Fibroblast of lung (primary cell): ENCODE results near the gene CDKN2B-AS1. TPM values are rescaled to one million over a fixed set of nuclear protein-coding genes. Genes with fewer than 3 reads are reported as not detected.

Experiments used
- DNase-seq, 2 donors: peaks; one replicate each; pipeline versions ENCODE4 v3.0.0 to v3.0.0-alpha.2; 2010; ENCODE audit warnings: low read depth in 2 of 2
- H2AFZ ChIP-seq: 2 replicates; pipeline ENCODE4 v1.5.1; 2012; ENCODE audit warnings: low read length, control low read depth, inconsistent platforms
- H3K27ac ChIP-seq: 2 replicates; pipeline ENCODE4 v1.5.1; 2011; ENCODE audit warnings: low read length, control low read depth; ENCODE audit not compliant: insufficient read depth
- H3K27me3 ChIP-seq: 2 replicates; pipeline ENCODE4 v1.5.1; 2011; ENCODE audit warnings: mild to moderate bottlenecking, low read length; ENCODE audit not compliant: control insufficient read depth, insufficient read depth
- H3K36me3 ChIP-seq: 2 replicates; pipeline ENCODE4 v1.5.1; 2011; ENCODE audit warnings: low read length; ENCODE audit not compliant: control insufficient read depth, insufficient read depth
- H3K4me1 ChIP-seq: 2 replicates; pipeline ENCODE4 v1.5.1; 2011; ENCODE audit warnings: low read length; ENCODE audit not compliant: control insufficient read depth, insufficient read depth; ENCODE audit errors: extremely low read depth
- H3K4me2 ChIP-seq: 2 replicates; pipeline ENCODE4 v1.5.1; 2011; ENCODE audit warnings: low read length, control low read depth; ENCODE audit not compliant: insufficient read depth; ENCODE audit errors: extremely low read depth
- H3K4me3 ChIP-seq, 4 experiments: fragments of 200-600 bp in 1 of 4; sonication (generic) in 1 of 4; replicated peaks in 1 of 4; 2 replicates each; pipeline ENCODE4 v1.5.1; 2011 to 2016; ENCODE audit warnings: low read length in 4 of 4, low read depth in 3 of 4, mild to moderate bottlenecking in 3 of 4, control low read depth in 2 of 4, inconsistent platforms in 1 of 4, mixed read lengths in 1 of 4; ENCODE audit not compliant: insufficient read depth in 1 of 4; ENCODE audit errors: control extremely low read depth in 1 of 4
- H3K79me2 ChIP-seq: 2 replicates; pipeline ENCODE4 v1.5.1; 2012; ENCODE audit warnings: mild to moderate bottlenecking, low read length, inconsistent platforms; ENCODE audit not compliant: control insufficient read depth, insufficient read depth
- H3K9ac ChIP-seq: 2 replicates; pipeline ENCODE4 v1.5.1; 2011; ENCODE audit warnings: mild to moderate bottlenecking, low read length, control low read depth; ENCODE audit not compliant: insufficient read depth
- H3K9me3 ChIP-seq: 2 replicates; pipeline ENCODE4 v1.5.1; 2012; ENCODE audit warnings: low read depth, low read length; ENCODE audit not compliant: control insufficient read depth, insufficient read depth
- H4K20me1 ChIP-seq: 2 replicates; pipeline ENCODE4 v1.5.1; 2011; ENCODE audit warnings: low read length; ENCODE audit not compliant: control insufficient read depth, insufficient read depth; ENCODE audit errors: extremely low read depth
- EZH2 ChIP-seq: IDR thresholded peaks from 2 replicates; pipeline ENCODE4 v1.5.1; 2012; ENCODE audit warnings: low read length, control low read depth, mild to moderate bottlenecking; ENCODE audit errors: missing control alignments
- polyA plus RNA-seq, 2 donors: library from polyadenylated mRNA; depleted of rRNA in 1 of 2; stranded (reverse) in 1 of 2; unstranded in 1 of 2; fragments of >200 nt; gene quantifications; 2 replicates each; pipeline ENCODE4 v1.2.1, GENCODE V29; 2011 to 2012; ENCODE audit warnings: missing spikeins in 1 of 2
- total RNA-seq: library from RNA; depleted of rRNA; stranded (reverse); fragments of >200 nt; gene quantifications from 2 replicates; pipeline ENCODE4 v1.2.1, GENCODE V29; 2014
- TF ChIP-seq, protein P1 (sequence below), 2 donors: IDR thresholded peaks in 1 of 2; conservative IDR thresholded peaks in 1 of 2; 1 replicate in 1 of 2; 2 replicates in 1 of 2; pipeline ENCODE4 v1.5.1; 2011 to 2012; ENCODE audit warnings: low read length in 2 of 2, control low read depth in 1 of 2, inconsistent platforms in 1 of 2, low read depth in 1 of 2, mild to moderate bottlenecking in 1 of 2

The CDKN2B-AS1 gene
- total and polyA plus RNA-seq, 2 donors (not counting 1 experiment from before 2014, with no cell fraction given), result 1.1 to 7.6 TPM

DNA sequence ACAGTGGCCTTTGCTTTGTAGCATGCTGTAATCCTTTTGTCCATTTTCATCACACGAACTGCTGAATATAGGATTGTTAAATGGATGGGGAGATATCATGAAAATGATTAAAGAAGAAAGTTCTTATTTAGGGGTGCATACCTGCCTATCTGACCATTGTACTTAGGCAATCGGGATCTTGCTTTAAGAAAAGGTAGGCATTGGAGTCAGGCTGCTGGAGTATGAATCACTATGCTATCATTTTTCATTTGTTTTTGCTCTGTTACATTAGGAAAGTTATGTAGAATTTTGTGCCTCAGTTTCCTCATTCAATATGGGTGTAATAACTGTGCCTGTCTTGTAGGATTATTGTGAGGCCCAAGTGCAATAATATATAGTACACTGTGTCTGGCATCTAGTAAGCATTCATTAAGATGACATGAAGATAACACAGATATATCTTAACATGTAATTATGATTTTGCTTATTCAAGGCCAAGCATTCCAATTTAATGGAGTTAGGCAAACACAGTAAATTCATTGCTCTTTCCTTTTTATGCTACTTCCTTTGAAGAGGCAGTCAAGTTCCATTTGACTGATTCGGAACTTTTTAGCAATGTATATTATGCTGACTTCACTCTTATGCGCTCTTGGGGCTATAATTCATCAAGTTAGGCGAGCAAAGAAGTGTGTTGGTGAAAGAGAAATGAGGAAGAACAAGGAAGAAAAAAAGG lies 124.4 kb downstream of the CDKN2B-AS1 start:
- Histone ChIP-seq H3K79me2 (no peaks in the 10 kb centered on the region), H4K20me1 (no peaks in the 10 kb centered on the region), H3K9ac (no peak overlapping the region), H3K27me3 (no peaks in the 10 kb centered on the region), H3K4me2 (no peak overlapping the region), H2AFZ (no peak overlapping the region), H3K36me3 (no peaks in the 10 kb centered on the region), H3K27ac (no peak overlapping the region), H3K9me3 (no peaks in the 10 kb centered on the region), H3K4me1 (peaks cover 18% of the 10 kb centered on the region), H3K4me3 (no peak overlapping the region)
- no peak for TF ChIP-seq EZH2
- no peak for DNase-seq

DNA sequence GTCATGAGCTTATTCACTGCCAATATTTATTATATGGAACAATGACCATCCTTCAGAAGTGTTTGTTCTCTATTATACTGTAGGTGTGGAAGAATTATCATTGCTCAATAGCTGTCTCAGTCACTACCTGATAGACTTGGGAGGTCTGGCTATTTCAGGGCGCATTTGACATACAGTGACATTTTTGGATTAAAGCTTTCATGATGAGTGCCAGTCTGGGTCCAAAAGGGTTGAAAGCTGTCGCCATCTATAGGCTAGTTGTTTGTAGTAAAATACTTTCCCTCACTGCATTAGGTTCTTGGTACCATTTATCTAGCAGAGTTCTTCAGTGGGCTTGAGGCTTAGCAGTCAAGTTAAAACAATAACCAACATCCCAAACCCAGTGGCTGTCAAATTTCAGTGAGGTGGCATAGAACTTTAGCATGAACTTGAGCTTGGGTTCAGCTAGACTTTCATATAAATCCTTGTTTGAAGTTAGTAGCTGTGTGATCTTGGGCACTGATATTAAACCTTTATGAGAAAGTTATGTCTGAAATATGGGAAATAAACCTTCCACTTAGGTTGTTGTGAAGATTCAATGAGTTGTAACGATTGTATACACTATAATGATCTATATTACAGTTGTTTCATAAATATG lies 125.0 kb downstream of the CDKN2B-AS1 start:
- Histone ChIP-seq H2AFZ (no peak overlapping the region), H3K4me1 (peaks cover 18% of the 10 kb centered on the region), H3K9me3 (no peaks in the 10 kb centered on the region)

DNA sequence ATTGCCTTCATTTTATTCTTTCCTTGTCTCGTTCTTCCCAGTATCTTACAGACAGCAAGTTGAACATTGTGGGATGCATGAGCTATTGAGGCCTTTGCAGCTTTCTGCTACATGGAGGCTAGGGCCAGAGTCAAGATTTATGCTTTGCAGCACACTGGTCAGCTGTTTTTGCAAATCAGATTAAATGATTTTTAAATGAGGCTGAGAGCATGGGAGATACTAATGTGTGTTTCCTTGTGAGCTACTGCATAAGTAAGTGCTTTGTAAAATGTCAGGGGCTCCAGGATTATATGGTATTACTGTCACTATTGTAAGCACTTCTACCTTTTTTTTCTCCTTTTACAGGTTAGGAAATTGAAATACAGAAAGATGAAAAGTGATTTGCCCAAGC lies 125.6 kb downstream of the CDKN2B-AS1 start:
- H3K4me1 ChIP-seq, result peaks cover 17% of the 10 kb centered on the region
- no peak for TF ChIP-seq EZH2
- TF ChIP-seq, protein P1, sequence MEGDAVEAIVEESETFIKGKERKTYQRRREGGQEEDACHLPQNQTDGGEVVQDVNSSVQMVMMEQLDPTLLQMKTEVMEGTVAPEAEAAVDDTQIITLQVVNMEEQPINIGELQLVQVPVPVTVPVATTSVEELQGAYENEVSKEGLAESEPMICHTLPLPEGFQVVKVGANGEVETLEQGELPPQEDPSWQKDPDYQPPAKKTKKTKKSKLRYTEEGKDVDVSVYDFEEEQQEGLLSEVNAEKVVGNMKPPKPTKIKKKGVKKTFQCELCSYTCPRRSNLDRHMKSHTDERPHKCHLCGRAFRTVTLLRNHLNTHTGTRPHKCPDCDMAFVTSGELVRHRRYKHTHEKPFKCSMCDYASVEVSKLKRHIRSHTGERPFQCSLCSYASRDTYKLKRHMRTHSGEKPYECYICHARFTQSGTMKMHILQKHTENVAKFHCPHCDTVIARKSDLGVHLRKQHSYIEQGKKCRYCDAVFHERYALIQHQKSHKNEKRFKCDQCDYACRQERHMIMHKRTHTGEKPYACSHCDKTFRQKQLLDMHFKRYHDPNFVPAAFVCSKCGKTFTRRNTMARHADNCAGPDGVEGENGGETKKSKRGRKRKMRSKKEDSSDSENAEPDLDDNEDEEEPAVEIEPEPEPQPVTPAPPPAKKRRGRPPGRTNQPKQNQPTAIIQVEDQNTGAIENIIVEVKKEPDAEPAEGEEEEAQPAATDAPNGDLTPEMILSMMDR (conservative IDR thresholded peaks at IDR 0.05 in 1 of 2, IDR thresholded peaks at IDR 0.05 in 1 of 2; ENCODE audit: low read depth in 1 of 2, low read length in 2 of 2), result no peak
- no peak overlapping the region for H2AFZ ChIP-seq
- H4K20me1 ChIP-seq, result no peaks in the 10 kb centered on the region
- H3K9ac ChIP-seq, result no peak overlapping the region
- no peaks in the 10 kb centered on the region for H3K36me3 ChIP-seq
- no peaks in the 10 kb centered on the region for H3K9me3 ChIP-seq
- no peak overlapping the region for H3K4me2 ChIP-seq
- DNase-seq, result no peak
- H3K27ac ChIP-seq, result no peak overlapping the region
- no peaks in the 10 kb centered on the region for H3K27me3 ChIP-seq
- no peaks in the 10 kb centered on the region for H3K79me2 ChIP-seq
- no peak overlapping the region for H3K4me3 ChIP-seq

More for the DNA sequence above, 125.0 kb downstream of the CDKN2B-AS1 start:
- Histone ChIP-seq H3K4me2 (no peak overlapping the region), H3K79me2 (no peaks in the 10 kb centered on the region), H3K9ac (no peak overlapping the region), H3K27ac (no peak overlapping the region), H4K20me1 (no peaks in the 10 kb centered on the region), H3K36me3 (no peaks in the 10 kb centered on the region), H3K27me3 (no peaks in the 10 kb centered on the region), H3K4me3 (no peak overlapping the region)
- peak in 1 of 2 donors; percentile 71 for DNase-seq
- no peak for TF ChIP-seq EZH2
- TF ChIP-seq, protein P1 (conservative IDR thresholded peaks at IDR 0.05 in 1 of 2, IDR thresholded peaks at IDR 0.05 in 1 of 2; ENCODE audit: low read depth in 1 of 2, low read length in 2 of 2), result peak; percentile 46 to 70
